ENCODE data around the gene PTPRJ. TPM values are rescaled to one million over a fixed set of nuclear protein-coding genes. Genes with fewer than 3 reads are reported as not detected.

The PTPRJ gene
- polyA plus RNA-seq, 1 donor, result 26.4 TPM

DNA sequence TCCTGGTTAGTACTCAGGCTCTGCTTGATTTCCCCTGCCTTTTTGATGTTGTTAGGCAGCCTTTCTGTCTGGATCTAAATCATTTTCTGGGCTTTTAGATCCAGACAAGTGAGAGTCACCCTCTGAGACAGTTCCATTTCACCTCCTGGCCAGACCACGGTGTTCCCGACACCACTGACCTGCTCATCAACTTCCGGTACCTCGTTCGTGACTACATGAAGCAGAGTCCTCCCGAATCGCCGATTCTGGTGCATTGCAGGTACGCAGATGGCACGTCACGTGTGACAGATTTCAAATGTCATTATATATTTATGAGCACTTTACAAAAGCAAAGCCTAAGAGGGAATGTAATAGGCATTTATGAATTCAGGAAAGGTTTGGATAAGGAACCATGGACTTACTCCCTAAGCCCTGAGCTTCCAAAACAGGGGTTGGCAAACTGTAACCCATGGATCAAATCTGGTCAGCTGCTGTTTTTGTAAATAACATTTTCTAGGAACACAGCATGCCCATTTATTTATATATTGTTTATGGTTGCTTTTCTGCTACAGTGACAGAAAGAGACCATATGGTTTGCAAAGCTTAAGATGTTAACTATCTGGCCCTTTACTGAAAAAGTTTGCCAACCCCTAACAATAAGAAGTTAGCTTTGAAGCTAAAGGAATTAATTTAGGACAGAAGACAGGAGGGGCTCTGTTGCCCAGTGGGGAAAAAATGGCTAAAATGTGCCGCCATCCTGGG is 183.2 kb downstream of the PTPRJ start:
- Histone ChIP-seq H3K36me3 (ENCODE audit: control insufficient read depth, insufficient read depth, low read length) (peaks cover 46% of the 10 kb centered on the region), H3K27ac (ENCODE audit: low read length) (no peak overlapping the region), H3K4me3 (ENCODE audit: low read length) (no peak overlapping the region), H3K4me1 (ENCODE audit: control insufficient read depth, insufficient read depth, low read length) (peaks cover 4% of the 10 kb centered on the region), H3K9me3 (ENCODE audit: control insufficient read depth, low read depth, low read length) (no peaks in the 10 kb centered on the region), H3K27me3 (ENCODE audit: control insufficient read depth, insufficient read depth, low read length) (no peaks in the 10 kb centered on the region)
- WGBS (ENCODE audit: insufficient coverage, low lambda C conversion rate), result no CpG with 5 or more reads among the region's 12 CpGs
- no peak for DNase-seq

GRCh38 chr11:48164836-48165235 is 184.5 kb downstream of the PTPRJ start:
- H3K36me3 ChIP-seq (ENCODE audit: control insufficient read depth, insufficient read depth, low read length), result peaks cover 47% of the 10 kb centered on the region
- H3K4me1 ChIP-seq (ENCODE audit: control insufficient read depth, insufficient read depth, low read length), result peaks cover 4% of the 10 kb centered on the region
- no peaks in the 10 kb centered on the region for H3K9me3 ChIP-seq (ENCODE audit: control insufficient read depth, low read depth, low read length)
- H3K27me3 ChIP-seq (ENCODE audit: control insufficient read depth, insufficient read depth, low read length), result no peaks in the 10 kb centered on the region
- H3K4me3 ChIP-seq (ENCODE audit: low read length), result no peak overlapping the region
- peak overlapping the region; percentile 70 for H3K27ac ChIP-seq (ENCODE audit: low read length)
- DNase-seq, result peak; percentile 54 to 77

GRCh38 chr11:48165426-48165825 is 185.1 kb downstream of the PTPRJ start:
- Histone ChIP-seq H3K4me1 (ENCODE audit: control insufficient read depth, insufficient read depth, low read length) (peaks cover 4% of the 10 kb centered on the region), H3K36me3 (ENCODE audit: control insufficient read depth, insufficient read depth, low read length) (peaks cover 44% of the 10 kb centered on the region), H3K27ac (ENCODE audit: low read length) (peak overlapping the region; percentile 68), H3K27me3 (ENCODE audit: control insufficient read depth, insufficient read depth, low read length) (no peaks in the 10 kb centered on the region), H3K4me3 (ENCODE audit: low read length) (no peak overlapping the region), H3K9me3 (ENCODE audit: control insufficient read depth, low read depth, low read length) (no peaks in the 10 kb centered on the region)
- WGBS (ENCODE audit: insufficient coverage, low lambda C conversion rate), result 0% methylated on average over 1 of the region's 3 CpGs
- no peak for DNase-seq

- H3K36me3 ChIP-seq (ENCODE audit: control insufficient read depth, insufficient read depth, low read length), result peaks cover 38% of the 10 kb centered on the region
- DNase-seq, result no peak
- no peaks in the 10 kb centered on the region for H3K27me3 ChIP-seq (ENCODE audit: control insufficient read depth, insufficient read depth, low read length)
- no CpG with 5 or more reads among the region's 6 CpGs for WGBS (ENCODE audit: insufficient coverage, low lambda C conversion rate)
- no peak overlapping the region for H3K27ac ChIP-seq (ENCODE audit: low read length)
- peaks cover 4% of the 10 kb centered on the region for H3K4me1 ChIP-seq (ENCODE audit: control insufficient read depth, insufficient read depth, low read length)
- H3K9me3 ChIP-seq (ENCODE audit: control insufficient read depth, low read depth, low read length), result no peaks in the 10 kb centered on the region
- no peak overlapping the region for H3K4me3 ChIP-seq (ENCODE audit: low read length)
These were observed 187.0 kb downstream of the PTPRJ start for GRCh38 chr11:48167380-48167779.

DNA sequence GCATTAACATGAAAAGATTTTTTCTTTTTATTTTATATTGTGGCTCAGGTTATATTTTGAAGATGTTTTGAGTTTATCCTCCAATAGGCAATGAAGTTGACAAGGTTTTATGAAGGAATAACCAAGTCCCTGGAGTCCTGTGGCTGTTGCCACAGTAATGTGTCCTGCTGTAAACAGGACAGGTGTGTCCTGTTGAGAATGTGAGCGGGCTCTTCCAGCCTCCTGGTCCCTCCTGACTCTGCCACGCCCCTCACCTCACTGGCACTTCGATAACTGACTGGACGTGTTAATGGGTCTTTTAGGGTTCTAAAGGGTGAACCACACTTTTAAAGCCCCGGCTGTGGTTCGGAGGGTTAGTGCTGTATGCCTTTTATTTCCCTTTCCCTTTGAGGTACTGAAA is 188.5 kb downstream of the PTPRJ start:
- Histone ChIP-seq H3K27ac (ENCODE audit: low read length) (no peak overlapping the region), H3K4me1 (ENCODE audit: control insufficient read depth, insufficient read depth, low read length) (peaks cover 4% of the 10 kb centered on the region), H3K4me3 (ENCODE audit: low read length) (no peak overlapping the region), H3K36me3 (ENCODE audit: control insufficient read depth, insufficient read depth, low read length) (peaks cover 29% of the 10 kb centered on the region), H3K9me3 (ENCODE audit: control insufficient read depth, low read depth, low read length) (no peaks in the 10 kb centered on the region), H3K27me3 (ENCODE audit: control insufficient read depth, insufficient read depth, low read length) (no peaks in the 10 kb centered on the region)
- DNase-seq, result no peak
- no CpG with 5 or more reads among the region's 6 CpGs for WGBS (ENCODE audit: insufficient coverage, low lambda C conversion rate)

DNA sequence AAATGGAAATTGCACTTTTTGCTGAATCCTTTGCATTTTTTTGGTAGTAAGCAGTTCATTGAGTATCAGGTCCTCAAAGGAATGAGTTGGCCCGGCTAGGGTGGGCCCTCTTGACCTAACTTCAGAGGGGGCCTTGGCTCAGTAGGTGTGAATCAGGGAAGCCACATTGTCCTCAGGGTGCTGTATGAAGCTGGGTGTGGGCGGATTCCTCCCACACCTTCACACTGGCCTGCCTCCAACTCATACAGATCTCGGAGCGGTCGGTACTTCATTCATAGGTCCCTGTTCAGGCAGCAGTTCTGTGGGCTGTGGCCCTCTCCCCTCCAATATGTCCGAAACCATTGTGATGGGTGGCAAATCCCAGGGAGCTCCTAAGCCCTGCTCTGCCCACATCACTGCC is 188.9 kb downstream of the PTPRJ start:
- DNase-seq, result no peak
- Histone ChIP-seq H3K36me3 (ENCODE audit: control insufficient read depth, insufficient read depth, low read length) (peaks cover 25% of the 10 kb centered on the region), H3K9me3 (ENCODE audit: control insufficient read depth, low read depth, low read length) (no peaks in the 10 kb centered on the region), H3K27ac (ENCODE audit: low read length) (no peak overlapping the region), H3K27me3 (ENCODE audit: control insufficient read depth, insufficient read depth, low read length) (no peaks in the 10 kb centered on the region), H3K4me1 (ENCODE audit: control insufficient read depth, insufficient read depth, low read length) (peaks cover 4% of the 10 kb centered on the region), H3K4me3 (ENCODE audit: low read length) (no peak overlapping the region)
- WGBS (ENCODE audit: insufficient coverage, low lambda C conversion rate), result no CpG with 5 or more reads among the region's 6 CpGs

DNA sequence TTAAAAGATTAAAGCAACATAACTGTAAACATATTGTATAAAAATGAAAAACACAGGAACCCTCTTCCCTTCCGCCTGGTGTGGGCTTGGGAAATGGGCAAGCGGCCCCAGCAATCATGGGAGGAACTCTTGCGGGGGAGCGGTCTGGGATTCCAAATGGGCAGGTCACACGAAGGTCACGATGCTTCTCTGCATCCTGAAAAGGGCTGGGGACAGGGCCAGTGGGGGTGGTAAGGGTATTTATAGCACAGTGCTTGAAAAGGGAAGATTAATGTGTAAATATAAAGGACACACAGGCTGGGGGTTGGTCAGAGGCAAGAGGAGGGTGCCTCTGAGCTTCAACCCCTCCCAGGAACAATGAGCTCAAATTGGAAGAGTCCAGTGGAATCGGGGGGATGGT is 189.4 kb downstream of the PTPRJ start:
- Histone ChIP-seq H3K27me3 (ENCODE audit: control insufficient read depth, insufficient read depth, low read length) (no peaks in the 10 kb centered on the region), H3K4me1 (ENCODE audit: control insufficient read depth, insufficient read depth, low read length) (peaks cover 4% of the 10 kb centered on the region), H3K36me3 (ENCODE audit: control insufficient read depth, insufficient read depth, low read length) (peaks cover 21% of the 10 kb centered on the region), H3K9me3 (ENCODE audit: control insufficient read depth, low read depth, low read length) (no peaks in the 10 kb centered on the region), H3K27ac (ENCODE audit: low read length) (no peak overlapping the region), H3K4me3 (ENCODE audit: low read length) (no peak overlapping the region)
- no CpG with 5 or more reads among the region's 7 CpGs for WGBS (ENCODE audit: insufficient coverage, low lambda C conversion rate)
- DNase-seq, result peak; percentile 25 to 30

GRCh38 chr11:48170241-48171233 is 190.2 kb downstream of the PTPRJ start:
- Histone ChIP-seq H3K36me3 (ENCODE audit: control insufficient read depth, insufficient read depth, low read length) (peaks cover 20% of the 10 kb centered on the region), H3K27ac (ENCODE audit: low read length) (no peak overlapping the region), H3K27me3 (ENCODE audit: control insufficient read depth, insufficient read depth, low read length) (no peaks in the 10 kb centered on the region), H3K4me3 (ENCODE audit: low read length) (no peak overlapping the region), H3K4me1 (ENCODE audit: control insufficient read depth, insufficient read depth, low read length) (no peaks in the 10 kb centered on the region), H3K9me3 (ENCODE audit: control insufficient read depth, low read depth, low read length) (no peaks in the 10 kb centered on the region)
- no peak for DNase-seq
- WGBS (ENCODE audit: insufficient coverage, low lambda C conversion rate), result 80% methylated on average over 2 of the region's 10 CpGs

GRCh38 chr11:48172818-48173609 is 192.7 kb downstream of the PTPRJ start:
- H3K27ac ChIP-seq (ENCODE audit: low read length), result no peak overlapping the region
- no peaks in the 10 kb centered on the region for H3K4me1 ChIP-seq (ENCODE audit: control insufficient read depth, insufficient read depth, low read length)
- H3K36me3 ChIP-seq (ENCODE audit: control insufficient read depth, insufficient read depth, low read length), result peaks cover 9% of the 10 kb centered on the region
- no peaks in the 10 kb centered on the region for H3K9me3 ChIP-seq (ENCODE audit: control insufficient read depth, low read depth, low read length)
- WGBS (ENCODE audit: insufficient coverage, low lambda C conversion rate), result 29% methylated on average over 4 of the region's 14 CpGs
- no peaks in the 10 kb centered on the region for H3K27me3 ChIP-seq (ENCODE audit: control insufficient read depth, insufficient read depth, low read length)
- H3K4me3 ChIP-seq (ENCODE audit: low read length), result no peak overlapping the region
- peak; percentile 31 to 32 for DNase-seq

DNA sequence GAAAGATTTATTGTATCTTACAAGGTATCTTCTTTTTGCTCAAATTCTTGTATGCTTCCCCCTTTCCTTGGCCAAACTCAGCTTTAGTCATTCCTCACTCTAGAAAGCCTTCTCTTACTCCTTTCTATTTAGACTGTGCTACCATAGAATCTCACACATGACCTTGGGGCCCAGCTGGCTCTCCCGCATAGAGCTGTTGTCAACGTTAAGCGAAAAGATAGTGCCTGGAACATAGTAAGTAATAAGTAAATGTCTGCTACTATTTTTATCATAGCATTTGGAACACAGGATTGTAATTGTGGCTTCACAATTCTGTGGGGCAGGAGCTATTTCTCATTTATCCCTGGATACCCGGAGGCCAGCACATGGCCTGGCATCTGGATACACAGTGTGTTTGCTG is 197.3 kb downstream of the PTPRJ start:
- Histone ChIP-seq H3K27ac (ENCODE audit: low read length) (no peak overlapping the region), H3K4me3 (ENCODE audit: low read length) (no peak overlapping the region), H3K9me3 (ENCODE audit: control insufficient read depth, low read depth, low read length) (no peaks in the 10 kb centered on the region), H3K36me3 (ENCODE audit: control insufficient read depth, insufficient read depth, low read length) (no peaks in the 10 kb centered on the region), H3K4me1 (ENCODE audit: control insufficient read depth, insufficient read depth, low read length) (no peaks in the 10 kb centered on the region), H3K27me3 (ENCODE audit: control insufficient read depth, insufficient read depth, low read length) (no peaks in the 10 kb centered on the region)
- no peak for DNase-seq
- no CpG with 5 or more reads among the region's 4 CpGs for WGBS (ENCODE audit: insufficient coverage, low lambda C conversion rate)
